GM18498 (cell line): ENCODE measurements around the gene SLC2A4RG.

ENCODE experiments used
- ATAC-seq: cut with Tn5 transposase; IDR thresholded peaks from one replicate; pipeline ENCODE4 v1.9.1; 2021; ENCODE audit warnings: mild to moderate bottlenecking, moderate library complexity; ENCODE audit not compliant: unreplicated experiment

Gene SLC2A4RG

DNA sequence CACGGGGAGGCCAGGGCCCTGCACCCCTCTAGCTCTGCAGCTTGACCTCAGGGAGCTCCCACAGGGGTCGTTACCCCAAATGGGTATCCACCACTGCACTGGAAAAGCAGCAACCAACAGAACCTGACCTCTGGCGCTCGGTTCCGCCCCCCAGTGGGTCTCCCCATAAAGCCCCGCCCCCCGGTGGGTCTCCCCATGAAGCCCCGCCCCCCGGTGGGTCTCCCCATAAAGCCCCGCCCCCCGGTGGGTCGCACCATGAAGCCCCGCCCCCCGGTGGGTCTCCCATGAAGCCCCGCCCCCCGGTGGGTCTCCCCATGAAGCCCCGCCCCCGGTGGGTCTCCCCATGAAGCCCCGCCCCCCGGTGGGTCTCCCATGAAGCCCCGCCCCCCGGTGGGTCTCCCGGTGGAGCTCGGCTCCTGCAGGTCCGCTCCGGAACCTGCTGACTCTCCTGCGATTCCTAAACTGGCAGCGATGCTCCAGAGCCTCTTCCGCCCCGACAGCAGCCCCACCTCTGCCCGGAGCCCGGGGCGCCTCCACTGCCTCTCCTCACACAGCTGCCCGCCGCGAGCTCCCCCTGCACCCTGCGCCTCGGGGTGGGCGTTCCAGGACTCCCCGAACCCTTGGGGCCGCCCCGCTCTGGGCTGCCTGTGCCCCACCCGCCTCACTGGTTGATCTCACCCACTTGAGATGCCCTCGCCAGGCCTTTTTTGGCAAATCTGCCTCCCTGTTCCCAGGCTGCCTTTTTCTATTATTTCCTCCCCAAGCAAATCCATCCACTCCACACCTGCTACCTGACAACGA, 12.1 kb downstream of the SLC2A4RG start:
- no peak for ATAC-seq

DNA sequence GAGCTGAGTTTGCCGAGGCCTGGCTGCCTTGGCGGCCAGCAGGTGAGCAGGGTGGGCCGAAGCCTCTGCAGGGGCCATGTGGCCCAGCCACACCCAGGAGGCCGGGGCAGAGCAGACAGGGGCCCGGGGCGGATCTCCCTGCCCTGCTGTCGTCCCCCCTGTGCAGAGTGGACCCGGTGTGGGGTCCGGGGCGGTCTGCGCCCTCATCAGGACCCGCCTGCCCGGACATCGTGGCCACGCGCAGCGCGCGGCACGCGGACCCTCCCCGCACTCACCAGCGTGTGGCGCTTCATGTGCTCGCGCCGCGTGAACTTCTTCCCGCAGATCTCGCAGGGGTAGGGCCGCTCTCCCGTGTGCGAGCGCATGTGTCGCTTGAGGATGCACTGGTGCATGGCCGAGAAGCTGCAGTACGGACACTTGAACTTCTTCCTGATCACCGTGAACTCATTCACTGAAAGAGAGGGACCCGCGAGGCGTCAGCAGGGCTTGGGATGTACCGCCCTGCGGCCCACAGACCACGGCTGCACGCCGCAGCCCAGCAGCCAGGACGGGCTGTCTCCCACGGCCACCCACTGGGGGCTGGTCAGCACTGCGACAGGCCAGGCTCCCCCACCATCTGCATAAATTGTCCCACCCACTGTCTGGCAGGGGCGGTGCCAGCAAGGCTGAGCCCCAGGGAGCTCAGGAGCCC, 13.0 kb downstream of the SLC2A4RG start:
- ATAC-seq = no peak

DNA sequence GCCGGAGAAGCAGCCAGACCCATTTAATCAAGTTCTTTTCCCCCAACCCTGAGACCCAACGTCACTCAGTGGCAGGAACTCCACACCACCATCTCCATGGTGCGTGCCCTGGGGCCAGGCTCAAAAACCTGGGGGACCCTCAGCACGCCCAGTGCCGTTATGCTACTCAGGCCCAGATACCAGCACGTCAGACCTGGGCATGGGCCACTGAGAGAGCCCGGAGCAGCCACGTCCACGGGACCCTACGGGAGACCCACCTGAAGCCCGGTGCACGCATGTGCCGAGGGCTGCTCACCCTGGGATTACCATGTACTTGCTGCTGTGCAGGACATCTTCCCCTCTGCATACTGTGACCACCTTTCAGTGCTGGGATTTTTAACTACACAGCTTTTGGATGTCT, 13.8 kb downstream of the SLC2A4RG start:
- ATAC-seq = no peak

DNA sequence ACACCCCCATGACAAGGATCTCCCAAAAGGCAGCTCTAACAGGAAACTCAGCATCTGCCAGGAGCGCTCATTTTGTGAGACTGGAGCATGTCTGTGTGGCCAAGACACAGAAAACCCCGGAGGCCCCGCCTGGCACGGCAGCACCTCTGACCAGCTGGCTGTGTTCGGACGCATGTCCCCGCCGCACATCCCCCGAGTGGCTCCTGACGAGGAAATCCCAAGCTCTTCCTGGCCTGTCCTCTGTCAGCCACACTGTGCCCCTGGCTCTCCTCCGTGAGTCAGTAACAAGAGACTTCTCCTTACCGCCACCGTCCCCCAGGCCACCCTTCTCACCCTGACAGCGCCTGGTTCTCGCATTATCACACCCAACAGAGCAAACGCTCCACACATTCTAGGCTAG, 14.4 kb downstream of the SLC2A4RG start:
- no peak for ATAC-seq

DNA sequence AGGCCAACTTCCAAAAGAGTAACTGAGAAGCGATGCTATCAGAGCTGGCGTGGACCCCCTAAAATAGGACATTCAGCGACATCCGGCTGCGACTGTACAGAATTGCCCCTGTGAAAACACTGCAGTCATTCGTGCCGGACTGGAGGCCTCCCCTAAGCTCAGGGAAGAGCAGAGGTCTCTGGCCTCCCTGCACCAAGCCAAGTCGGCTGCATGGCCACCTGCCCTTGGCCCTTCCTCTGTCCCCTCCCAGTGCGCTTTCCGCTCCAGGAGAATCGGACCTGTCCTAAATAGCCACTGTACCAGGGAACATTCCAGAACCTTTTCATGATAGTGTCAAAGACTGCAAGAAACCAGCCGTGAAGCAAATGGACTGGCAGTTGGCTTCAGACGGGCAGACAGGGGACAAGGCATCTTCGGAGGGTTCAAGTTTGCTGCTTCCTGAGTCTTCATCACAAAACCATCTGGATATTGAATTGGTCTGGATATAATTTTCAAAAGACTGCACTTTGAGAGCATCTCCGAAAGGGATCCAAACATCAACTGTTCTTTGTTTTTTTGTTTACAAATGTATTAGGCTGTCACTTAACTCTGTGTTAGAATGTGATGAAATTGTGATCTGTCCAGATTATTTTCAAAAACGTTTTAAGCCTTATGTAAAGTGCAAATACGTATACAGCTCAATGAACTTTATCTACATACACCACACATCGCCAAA, 16.5 kb downstream of the SLC2A4RG start:
- ATAC-seq = no peak

DNA sequence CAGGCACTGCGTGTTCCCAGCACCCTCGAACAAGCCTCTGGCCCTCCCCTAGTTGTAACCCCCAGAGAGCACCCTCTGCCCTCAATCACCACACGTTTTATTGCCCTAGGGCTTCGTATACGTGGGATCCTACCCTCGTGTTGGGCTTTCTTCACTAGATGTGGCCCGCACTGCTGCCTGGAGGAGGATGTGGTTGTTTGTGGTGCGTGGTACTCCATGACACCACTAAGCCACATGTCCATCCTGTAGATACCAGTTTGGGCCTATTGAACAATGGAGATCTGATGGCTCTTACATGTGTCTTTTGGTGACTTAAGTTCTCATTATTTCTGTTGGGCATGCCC, 17.0 kb downstream of the SLC2A4RG start:
- no peak for ATAC-seq

DNA sequence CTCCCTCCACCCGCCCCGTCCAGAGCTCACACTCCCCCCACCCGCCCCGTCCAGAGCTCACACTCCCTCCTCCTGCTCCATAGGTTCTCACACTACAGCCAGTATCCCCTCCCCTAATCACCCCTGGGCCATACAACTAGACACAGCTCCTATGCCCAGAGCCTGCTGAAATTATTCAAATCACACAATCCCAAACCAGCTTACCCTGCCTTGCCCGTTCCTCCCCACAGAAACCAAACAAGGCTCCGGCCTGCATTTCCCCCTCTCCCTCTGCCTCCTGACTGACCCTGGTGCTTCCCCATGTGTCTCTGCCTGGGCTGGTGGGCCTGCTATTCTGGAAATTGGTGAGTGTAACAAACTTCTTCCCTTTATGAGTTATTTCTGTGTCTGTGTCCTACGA, 18.6 kb downstream of the SLC2A4RG start:
- no peak for ATAC-seq

DNA sequence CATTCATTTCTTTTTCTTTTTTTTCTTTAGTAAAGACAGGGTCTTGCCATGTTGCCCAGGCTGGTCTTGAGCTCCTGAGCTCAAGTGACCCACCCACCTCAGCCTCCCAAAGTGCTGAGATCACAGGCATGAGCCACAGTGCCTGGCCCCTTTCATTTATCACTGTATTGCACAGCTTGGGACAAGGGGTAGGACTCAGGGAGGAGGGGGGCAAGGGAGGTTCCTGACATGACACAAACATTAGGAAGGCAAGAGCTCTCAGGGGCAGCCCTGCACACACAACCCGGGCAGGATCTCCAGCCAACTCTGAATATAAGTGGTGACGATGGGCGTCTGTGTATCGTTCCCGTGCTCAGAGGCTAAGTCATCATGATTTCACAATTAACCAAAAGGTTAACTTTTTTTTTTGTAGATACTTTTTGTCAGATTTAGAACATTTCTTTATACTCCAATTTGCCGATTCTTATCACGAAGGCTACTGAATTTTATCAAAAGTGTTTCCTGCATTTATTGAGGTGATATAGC, 19.9 kb downstream of the SLC2A4RG start:
- no peak for ATAC-seq

DNA sequence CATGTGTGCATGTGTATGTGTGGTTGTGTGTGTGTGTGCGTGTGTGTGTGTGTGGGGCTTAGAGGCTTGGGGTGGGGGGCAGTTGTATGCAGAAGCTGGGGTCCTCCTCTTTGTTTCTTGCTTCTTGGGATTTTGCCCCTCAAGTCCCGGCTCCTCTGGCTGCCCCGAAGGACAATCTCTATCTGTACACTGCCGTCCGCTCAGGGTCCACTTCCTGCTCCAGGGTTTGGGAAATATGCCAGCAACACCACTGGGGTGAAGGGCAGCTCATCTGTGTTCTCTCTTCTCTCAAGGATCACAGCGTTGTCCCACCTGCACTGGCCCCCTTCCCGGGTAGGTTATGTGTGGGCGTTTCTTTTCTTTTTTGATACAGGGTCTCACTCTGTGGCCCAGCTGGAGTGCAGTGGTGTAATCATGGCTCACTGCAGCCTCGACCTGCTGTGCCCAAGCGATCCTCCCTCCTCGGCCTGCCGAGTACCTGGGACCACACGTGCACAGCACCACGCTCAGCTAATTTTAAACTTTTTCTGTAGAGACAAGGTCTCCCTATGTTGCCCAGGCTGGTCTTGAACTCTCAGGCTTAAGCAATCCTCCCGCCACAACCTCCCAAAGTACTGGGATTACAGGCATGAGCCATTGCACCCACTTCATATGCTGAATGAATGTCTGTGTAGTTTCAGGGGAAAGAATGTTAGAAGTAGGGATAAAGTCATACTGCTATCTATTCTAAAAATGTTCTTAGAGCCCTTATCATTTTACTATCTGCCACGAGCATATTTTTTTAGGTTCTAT, 25.7 kb downstream of the SLC2A4RG start:
- ATAC-seq = no peak

DNA sequence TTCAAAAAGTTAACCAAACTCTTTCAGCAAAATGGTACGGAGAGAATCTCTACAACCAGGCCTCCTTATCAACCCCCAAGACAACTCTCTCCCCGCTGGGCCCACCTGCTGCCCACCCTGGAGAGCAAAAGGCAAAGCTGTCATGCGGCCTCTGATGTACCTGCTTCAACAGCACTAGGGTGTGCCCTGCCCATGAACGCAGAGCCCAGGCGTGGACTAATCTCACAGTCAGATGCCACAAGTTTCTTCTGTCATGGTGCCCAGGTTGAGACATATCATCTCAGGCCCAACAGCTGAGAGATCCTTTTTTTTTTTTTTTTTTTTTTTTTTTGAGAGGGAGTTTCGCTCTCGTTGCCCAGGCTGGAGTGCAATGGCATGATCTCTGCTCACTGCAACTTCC, 26.3 kb downstream of the SLC2A4RG start:
- ATAC-seq = no peak

DNA sequence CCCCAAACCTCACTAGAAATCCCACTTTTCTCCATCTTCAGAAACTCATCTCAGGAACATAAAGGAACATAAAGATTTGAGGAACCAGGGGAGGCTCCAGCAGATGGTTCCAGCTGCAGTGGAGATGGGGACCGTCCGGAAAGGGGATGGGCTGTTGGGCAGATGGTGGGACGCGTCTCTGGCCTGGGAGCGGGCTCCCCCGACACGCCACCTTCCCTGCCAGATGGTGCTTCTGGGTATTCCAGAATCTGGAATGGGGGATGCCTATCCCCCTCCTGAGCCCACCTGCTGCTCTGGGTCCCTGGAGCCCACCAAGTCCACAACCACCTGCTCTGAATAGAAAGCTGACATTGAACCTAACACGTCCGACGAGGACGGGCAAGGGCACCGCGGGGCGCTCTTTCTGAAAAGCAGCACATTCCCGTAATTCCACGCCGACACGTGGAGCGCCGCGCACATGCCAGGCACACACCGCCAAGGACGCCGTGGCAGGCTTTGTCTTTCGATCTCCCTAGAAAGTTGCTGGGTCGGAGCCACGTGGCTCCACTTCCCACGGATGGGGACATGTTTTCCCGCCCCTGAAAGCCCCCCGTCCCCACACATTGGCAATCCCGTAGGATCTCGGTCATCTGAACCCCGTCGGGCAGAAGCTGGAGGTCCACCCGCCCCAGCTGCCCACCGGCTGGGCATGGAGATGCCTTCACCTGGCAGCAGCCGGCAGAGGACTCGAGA, 27.3 kb downstream of the SLC2A4RG start:
- ATAC-seq = no peak

DNA sequence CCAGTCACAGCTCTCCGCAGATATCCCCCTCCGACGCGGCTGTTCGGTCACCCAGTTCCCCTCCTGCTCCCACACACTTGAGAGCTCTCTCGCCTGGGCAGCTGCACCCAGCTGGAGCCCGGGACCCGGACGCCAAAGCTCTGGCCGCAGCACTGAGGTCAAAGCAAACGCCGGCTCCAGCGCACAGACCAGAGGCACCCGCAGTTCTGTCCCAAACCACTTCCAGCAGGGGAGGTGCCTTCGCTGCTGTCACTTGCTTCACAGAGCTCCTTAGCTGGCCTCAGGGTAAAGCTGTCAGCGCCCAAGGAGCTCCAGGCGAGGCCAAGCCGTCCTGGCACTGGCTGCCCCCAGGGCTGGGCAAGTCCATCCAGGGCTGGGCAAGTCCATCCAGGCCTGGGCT, 27.9 kb downstream of the SLC2A4RG start:
- no peak for ATAC-seq

DNA sequence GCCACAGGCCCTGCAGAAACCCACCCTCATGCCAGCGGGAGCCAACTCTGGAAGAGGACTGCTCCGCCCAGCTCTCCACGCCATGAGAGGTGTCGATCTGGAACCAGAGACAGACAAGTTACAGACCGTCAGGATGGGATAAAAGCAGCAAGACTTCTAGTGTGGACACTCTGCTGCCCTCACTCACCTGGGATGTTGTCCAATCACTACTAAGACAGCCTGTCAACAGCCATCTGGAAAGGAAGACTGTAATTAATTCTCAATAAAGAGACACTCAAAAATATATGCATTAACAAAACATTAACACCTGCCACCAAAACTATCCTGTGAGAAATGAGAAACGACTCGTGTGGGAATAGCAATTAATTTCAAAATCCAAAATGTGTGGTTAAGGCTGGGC, 28.3 kb downstream of the SLC2A4RG start:
- ATAC-seq = no peak

DNA sequence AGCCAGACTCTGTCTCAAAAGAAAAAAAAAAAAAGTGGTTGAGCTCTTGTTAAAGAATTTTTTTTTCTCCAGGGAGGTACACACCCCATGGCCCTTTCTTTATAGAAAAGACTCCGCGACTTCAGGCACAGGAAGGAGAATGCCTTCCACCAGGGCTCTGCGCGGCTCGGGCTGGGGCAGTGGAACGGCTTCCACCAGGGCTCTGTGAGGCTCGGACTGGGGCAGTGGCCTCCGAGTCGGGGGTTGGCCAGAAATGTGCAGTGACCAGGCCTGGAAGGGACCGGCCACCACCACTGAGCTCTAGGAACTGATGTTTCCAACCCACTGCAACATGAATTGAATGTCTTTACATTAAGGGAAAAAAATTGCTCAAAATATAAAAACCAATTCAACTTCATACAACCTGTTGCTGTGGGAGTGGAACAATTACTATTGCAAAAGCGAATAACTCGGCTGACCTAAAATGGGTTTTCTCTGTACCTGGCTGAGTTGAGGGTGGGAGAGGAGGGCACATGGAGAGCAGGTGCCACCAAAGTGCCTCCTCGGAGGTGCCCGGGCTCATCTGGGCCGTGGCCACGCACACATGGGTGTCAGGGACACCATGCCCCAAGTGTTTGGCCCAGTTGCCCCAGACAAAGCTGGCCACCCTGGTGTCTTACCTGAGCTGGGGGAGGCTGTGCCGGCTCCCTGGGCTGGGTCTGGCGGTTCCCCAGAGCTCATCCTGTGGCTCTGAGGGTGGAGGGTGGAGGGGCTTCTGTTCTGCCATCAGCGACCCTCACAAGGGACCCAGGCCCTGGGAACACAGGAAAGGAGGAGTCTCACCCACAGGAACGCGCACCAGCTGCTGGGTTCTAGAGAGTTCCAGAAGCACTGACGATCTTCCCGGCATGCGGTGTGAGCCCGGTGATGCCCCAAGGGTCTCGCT, 29.3 kb downstream of the SLC2A4RG start:
- ATAC-seq = no peak

DNA sequence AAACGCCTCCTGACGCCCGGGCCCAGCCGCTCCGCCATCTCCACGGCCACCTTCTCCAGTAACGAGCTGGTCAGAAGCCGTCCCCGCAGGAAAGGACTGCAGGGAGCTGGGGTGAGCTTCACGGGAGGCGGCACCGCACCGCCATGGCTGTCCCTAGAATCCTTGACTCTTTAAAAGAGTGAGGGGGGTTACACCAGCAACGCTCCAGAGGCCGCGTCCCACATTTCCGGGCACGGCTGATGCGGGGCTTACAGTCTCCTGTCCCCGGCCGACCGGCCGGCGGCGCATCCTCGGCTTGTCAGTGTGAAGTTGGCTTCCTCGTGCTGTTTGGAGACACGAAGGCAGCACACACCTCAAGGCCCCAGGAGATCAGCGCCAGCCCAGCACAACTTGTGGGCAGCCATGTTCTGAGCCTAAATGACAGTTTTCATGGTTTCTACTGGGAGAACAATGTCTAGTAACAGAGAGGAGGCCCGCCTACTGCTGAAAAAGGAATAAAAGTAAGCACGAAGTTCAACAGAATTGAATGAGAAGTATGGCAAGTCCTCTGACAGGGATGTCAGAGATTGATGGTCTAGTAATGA, 30.4 kb downstream of the SLC2A4RG start:
- no peak for ATAC-seq

DNA sequence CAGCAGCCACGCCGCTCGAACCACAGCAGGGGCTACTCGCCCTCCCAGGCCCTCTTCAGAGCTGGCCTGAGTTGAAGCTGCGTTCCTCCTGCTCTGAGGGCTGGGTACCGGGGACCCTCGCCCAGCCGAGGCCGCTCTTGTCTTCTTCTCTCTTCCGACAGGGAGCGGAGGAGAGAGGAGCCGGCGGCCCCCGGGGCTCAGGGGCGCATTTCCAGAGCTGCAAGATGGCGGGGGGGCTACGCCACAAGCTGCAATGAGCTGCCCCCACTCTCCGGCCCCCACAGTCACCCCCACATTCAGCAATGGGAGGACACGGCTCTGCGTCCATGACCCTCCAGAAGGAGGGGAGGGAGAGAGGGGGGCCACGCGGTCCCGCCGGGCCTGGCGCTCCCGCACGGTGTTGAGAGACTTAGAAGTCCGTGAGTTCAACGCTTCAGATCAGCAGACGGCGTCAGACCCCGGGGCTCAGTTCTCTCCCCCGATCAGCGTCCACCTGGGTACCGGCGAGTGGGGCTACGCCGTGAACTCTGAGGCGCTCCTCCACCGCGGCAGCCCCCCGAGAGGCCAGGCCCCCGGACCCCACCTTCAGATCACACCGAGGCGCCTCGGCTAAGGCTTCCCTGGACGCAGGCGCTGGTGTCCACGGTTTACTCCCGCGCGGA, 31.6 kb downstream of the SLC2A4RG start:
- ATAC-seq = no peak

DNA sequence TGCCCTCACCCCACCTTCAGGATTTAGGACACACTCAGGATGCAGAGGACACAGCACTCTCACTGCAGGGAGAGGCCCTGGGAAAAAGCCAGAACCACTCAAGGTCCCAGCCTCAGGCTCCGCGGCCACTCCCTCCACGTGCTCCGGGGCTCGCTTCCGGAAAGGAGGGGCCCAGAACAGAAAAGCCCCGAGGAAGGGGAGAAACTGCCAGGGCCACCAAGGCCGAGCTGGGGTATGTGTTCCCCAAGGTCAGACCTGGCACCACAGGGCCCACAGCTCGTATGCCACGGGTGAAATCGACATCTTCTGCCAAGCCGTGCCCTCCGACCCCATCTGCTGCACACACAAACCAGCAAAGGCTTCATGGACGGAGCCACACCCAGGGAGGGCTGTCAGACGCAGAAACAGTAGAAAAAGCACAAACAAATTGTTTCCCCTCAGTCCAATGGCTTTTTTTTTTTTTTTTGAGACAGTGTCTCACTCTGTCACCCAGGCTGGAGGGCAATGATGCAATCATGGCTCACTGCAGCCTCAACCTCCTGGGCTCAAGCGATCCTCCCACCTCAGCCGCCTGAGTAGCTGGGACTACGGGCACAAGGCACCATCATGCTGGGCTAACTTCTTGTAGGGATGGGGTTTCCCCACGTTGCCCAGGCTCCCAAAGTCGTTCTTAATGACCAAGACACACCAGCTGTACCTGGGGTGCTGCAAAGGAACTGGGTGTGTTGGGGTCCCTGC, 33.4 kb downstream of the SLC2A4RG start:
- no peak for ATAC-seq
